Suppressor macrophage treated with lipopolysaccharide for 1 hour (primary cell): ENCODE results near the gene EFTUD2.
"Not testable (repeated sequence)": the region's sequence is repeated elsewhere in the genome, so short reads cannot be mapped to it uniquely, and the experiment has no call there.

Experiments
- DNase-seq, 3 donors: peaks; one replicate each; pipeline ENCODE4 v3.0.0-alpha.2; 2020 to 2022

The EFTUD2 gene

GRCh38 chr17:44899074-44899782 is at the start of gene EFTUD2:
Gene EFTUD2 (minus strand): TSS chr17:44899445. CDS start chr17:44894521, 4,924 bp downstream.
- DNase-seq: peak; percentile 91 to 95 (median 95)

GRCh38 chr17:44948315-44948795 is 49.1 kb upstream of the EFTUD2 start:
- DNase-seq: no peak

- DNase-seq: peak; percentile 94 to 96 (median 95)
Observed at GRCh38 chr17:44947461-44948314, 48.4 kb upstream of the EFTUD2 start, which contains the start of gene KIF18B. Gene KIF18B (minus strand): TSS chr17:44947773. CDS start chr17:44936344, 11,429 bp downstream.

GRCh38 chr17:44945652-44946051 is 46.4 kb upstream of the EFTUD2 start:
- DNase-seq: not testable (repeated sequence)

- DNase-seq: no peak
Observed at GRCh38 chr17:44942456-44942855, 43.2 kb upstream of the EFTUD2 start.

- no peak for DNase-seq
Observed at GRCh38 chr17:44941712-44942331, 42.6 kb upstream of the EFTUD2 start.

GRCh38 chr17:44940768-44941167 is 41.5 kb upstream of the EFTUD2 start:
- DNase-seq: no peak

- DNase-seq: no peak
Observed at GRCh38 chr17:44940317-44940716, 41.1 kb upstream of the EFTUD2 start.

- DNase-seq: no peak
Observed at GRCh38 chr17:44935116-44935515, 35.9 kb upstream of the EFTUD2 start.

- DNase-seq: no peak
Observed at GRCh38 chr17:44934745-44935105, 35.5 kb upstream of the EFTUD2 start.

GRCh38 chr17:44933824-44934744 is 34.8 kb upstream of the EFTUD2 start:
- no peak for DNase-seq

- DNase-seq: no peak
Observed at GRCh38 chr17:44932787-44933097, 33.5 kb upstream of the EFTUD2 start.

GRCh38 chr17:44932096-44932786 is 33.0 kb upstream of the EFTUD2 start:
- DNase-seq: no peak

- DNase-seq: no peak
Observed at GRCh38 chr17:44931376-44931775, 32.1 kb upstream of the EFTUD2 start.

- no peak for DNase-seq
Observed at GRCh38 chr17:44930667-44931066, 31.4 kb upstream of the EFTUD2 start.

- DNase-seq: no peak
Observed at GRCh38 chr17:44928950-44929720, 29.9 kb upstream of the EFTUD2 start.

GRCh38 chr17:44928136-44928535 is 28.9 kb upstream of the EFTUD2 start:
- DNase-seq: no peak

- no peak for DNase-seq
Observed at GRCh38 chr17:44927696-44928095, 28.5 kb upstream of the EFTUD2 start.

- no peak for DNase-seq
Observed at GRCh38 chr17:44926821-44927525, 27.7 kb upstream of the EFTUD2 start.
